Measurements from ENCODE around the gene DCN. TPM values are rescaled to one million over a fixed set of nuclear protein-coding genes. Genes with fewer than 3 reads are reported as not detected.

The DCN gene
- total RNA-seq, 1 donor from 2014 or later = 0.57 TPM

DNA sequence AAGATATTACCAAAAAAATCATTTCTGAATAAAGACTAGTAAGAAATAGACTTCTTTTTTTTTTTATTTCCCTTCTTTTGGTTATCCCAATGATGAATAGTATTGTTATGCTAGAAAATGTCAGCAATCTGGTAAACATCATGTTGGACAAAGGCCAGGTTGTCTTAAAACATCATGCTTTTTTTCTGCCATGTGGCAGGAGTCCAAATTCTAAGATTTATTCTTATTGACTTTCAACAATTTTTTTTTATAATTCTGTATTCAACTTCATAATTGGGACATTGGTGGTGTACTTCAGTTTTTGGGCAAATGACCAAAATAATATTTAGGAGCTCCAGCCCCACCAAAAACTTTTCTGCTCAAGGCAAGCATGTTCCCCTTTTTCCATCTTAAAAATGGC lies 10.5 kb downstream of the DCN start:
- Histone ChIP-seq H4K20me1 (ENCODE audit: insufficient read depth, low read length) (no peaks in the 10 kb centered on the region), H2AFZ (ENCODE audit: low read depth, low read length) (no peak overlapping the region), H3K4me3 (ENCODE audit: insufficient read depth, low read depth, low read length) (no peak overlapping the region), H3K79me2 (ENCODE audit: insufficient read depth, low read length) (no peaks in the 10 kb centered on the region), H3K4me1 (ENCODE audit: insufficient read depth, low read length) (no peaks in the 10 kb centered on the region), H3K27me3 (ENCODE audit: insufficient read depth, low read length) (no peaks in the 10 kb centered on the region), H3K9me3 (ENCODE audit: insufficient read depth, low read depth, low read length) (peaks cover 3% of the 10 kb centered on the region), H3K4me2 (ENCODE audit: low read length) (no peak overlapping the region), H3K9ac (ENCODE audit: low read length) (no peak overlapping the region), H3K36me3 (ENCODE audit: insufficient read depth, low read length) (no peaks in the 10 kb centered on the region), H3K27ac (ENCODE audit: low read depth, low read length) (no peak overlapping the region)
- H3K27ac Mint-ChIP-seq (ENCODE audit: unreplicated experiment) = no peak overlapping the region
- FAIRE-seq (no peak), DNase-seq (ENCODE audit: low read depth) (no peak)
- no peaks in the 10 kb centered on the region for H3K36me3 Mint-ChIP-seq (ENCODE audit: low read depth, unreplicated experiment)
- H3K27me3 Mint-ChIP-seq (ENCODE audit: low read depth, unreplicated experiment) = no peaks in the 10 kb centered on the region
- H3K4me3 Mint-ChIP-seq (ENCODE audit: unreplicated experiment) = no peak overlapping the region
- H3K4me1 Mint-ChIP-seq (ENCODE audit: low read depth, unreplicated experiment) = no peaks in the 10 kb centered on the region
- H3K9me3 Mint-ChIP-seq (ENCODE audit: unreplicated experiment) = peaks cover 12% of the 10 kb centered on the region
- TF ChIP-seq EZH2 (IDR thresholded peaks at IDR 0.05; ENCODE audit: insufficient read depth, low read length) = no peak
- no peak for TF ChIP-seq CTCF (IDR thresholded peaks at IDR 0.05; ENCODE audit: insufficient read depth, low read depth, low read length)

- no peak overlapping the region for H3K4me2 ChIP-seq (ENCODE audit: low read length)
- H2AFZ ChIP-seq (ENCODE audit: low read depth, low read length) = no peak overlapping the region
- Mint-ChIP-seq H3K27me3 (ENCODE audit: low read depth, unreplicated experiment) (no peaks in the 10 kb centered on the region), H3K36me3 (ENCODE audit: low read depth, unreplicated experiment) (no peaks in the 10 kb centered on the region), H3K27ac (ENCODE audit: unreplicated experiment) (no peak overlapping the region), H3K4me1 (ENCODE audit: low read depth, unreplicated experiment) (no peaks in the 10 kb centered on the region), H3K4me3 (ENCODE audit: unreplicated experiment) (no peak overlapping the region), H3K9me3 (ENCODE audit: unreplicated experiment) (peaks cover 12% of the 10 kb centered on the region)
- DNase-seq (ENCODE audit: low read depth) (no peak), FAIRE-seq (no peak)
- H3K27me3 ChIP-seq (ENCODE audit: insufficient read depth, low read length) = no peaks in the 10 kb centered on the region
- H3K27ac ChIP-seq (ENCODE audit: low read depth, low read length) = no peak overlapping the region
- no peak for TF ChIP-seq CTCF (IDR thresholded peaks at IDR 0.05; ENCODE audit: insufficient read depth, low read depth, low read length)
- TF ChIP-seq EZH2 (IDR thresholded peaks at IDR 0.05; ENCODE audit: insufficient read depth, low read length) = no peak
- H3K4me3 ChIP-seq (ENCODE audit: insufficient read depth, low read depth, low read length) = no peak overlapping the region
- H4K20me1 ChIP-seq (ENCODE audit: insufficient read depth, low read length) = no peaks in the 10 kb centered on the region
- no peaks in the 10 kb centered on the region for H3K4me1 ChIP-seq (ENCODE audit: insufficient read depth, low read length)
- H3K36me3 ChIP-seq (ENCODE audit: insufficient read depth, low read length) = no peaks in the 10 kb centered on the region
- H3K9me3 ChIP-seq (ENCODE audit: insufficient read depth, low read depth, low read length) = peaks cover 3% of the 10 kb centered on the region
- no peaks in the 10 kb centered on the region for H3K79me2 ChIP-seq (ENCODE audit: insufficient read depth, low read length)
- no peak overlapping the region for H3K9ac ChIP-seq (ENCODE audit: low read length)
These were observed 11.1 kb downstream of the DCN start for GRCh38 chr12:91171476-91171875.

GRCh38 chr12:91163116-91163515 lies 19.5 kb downstream of the DCN start:
- Mint-ChIP-seq H3K27ac (ENCODE audit: unreplicated experiment) (no peak overlapping the region), H3K4me3 (ENCODE audit: unreplicated experiment) (no peak overlapping the region), H3K27me3 (ENCODE audit: low read depth, unreplicated experiment) (no peaks in the 10 kb centered on the region), H3K4me1 (ENCODE audit: low read depth, unreplicated experiment) (no peaks in the 10 kb centered on the region), H3K9me3 (ENCODE audit: unreplicated experiment) (peaks cover 9% of the 10 kb centered on the region), H3K36me3 (ENCODE audit: low read depth, unreplicated experiment) (no peaks in the 10 kb centered on the region)
- Histone ChIP-seq H4K20me1 (ENCODE audit: insufficient read depth, low read length) (no peaks in the 10 kb centered on the region), H3K9me3 (ENCODE audit: insufficient read depth, low read depth, low read length) (peaks cover 3% of the 10 kb centered on the region), H3K36me3 (ENCODE audit: insufficient read depth, low read length) (no peaks in the 10 kb centered on the region), H2AFZ (ENCODE audit: low read depth, low read length) (no peak overlapping the region), H3K4me3 (ENCODE audit: insufficient read depth, low read depth, low read length) (no peak overlapping the region), H3K27me3 (ENCODE audit: insufficient read depth, low read length) (no peaks in the 10 kb centered on the region), H3K9ac (ENCODE audit: low read length) (no peak overlapping the region), H3K4me1 (ENCODE audit: insufficient read depth, low read length) (no peaks in the 10 kb centered on the region), H3K79me2 (ENCODE audit: insufficient read depth, low read length) (no peaks in the 10 kb centered on the region), H3K4me2 (ENCODE audit: low read length) (no peak overlapping the region), H3K27ac (ENCODE audit: low read depth, low read length) (no peak overlapping the region)
- FAIRE-seq = peak; percentile 39
- no peak for TF ChIP-seq EZH2 (IDR thresholded peaks at IDR 0.05; ENCODE audit: insufficient read depth, low read length)
- TF ChIP-seq CTCF (IDR thresholded peaks at IDR 0.05; ENCODE audit: insufficient read depth, low read depth, low read length) = no peak
- DNase-seq (ENCODE audit: low read depth) = no peak

Data from astrocyte (in vitro differentiated cells and primary cell).